Measurements from ENCODE around the gene LDHAL6A.

DNA sequence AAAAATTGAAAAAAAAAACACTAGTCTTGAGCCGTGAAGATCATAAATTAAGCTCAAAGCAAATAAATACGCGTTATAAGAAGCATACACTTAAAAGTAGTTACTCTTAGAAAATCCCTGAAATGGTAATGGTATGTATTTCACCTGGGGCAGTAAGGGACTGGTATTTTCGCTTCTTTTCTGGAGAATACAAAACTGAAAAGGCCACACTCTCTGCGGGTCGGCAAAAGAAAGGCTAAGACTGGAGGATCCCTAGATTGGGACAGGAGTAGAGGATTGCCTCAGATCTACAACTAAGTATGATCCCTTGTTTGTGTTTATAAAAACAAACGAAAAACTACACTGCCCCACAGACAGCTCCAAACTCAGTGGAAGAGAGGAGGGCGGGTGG is 70.5 kb downstream of the LDHAL6A start:
- TF ChIP-seq POLR2A (IDR thresholded peaks at IDR 0.05; ENCODE audit: low read length) (no peak), GATA1 (IDR thresholded peaks at IDR 0.05; ENCODE audit: low read depth, low read length) (no peak)
